ENCODE data around the gene PLXNA4. TPM values are rescaled to one million over a fixed set of nuclear protein-coding genes. Genes with fewer than 3 reads are reported as not detected.

The PLXNA4 gene
- total and polyA plus RNA-seq, 3 donors from 2014 or later, result 3.4 to 5.5 (median 3.8) TPM

- no peak overlapping the region for H3K4me3 ChIP-seq
- intact Hi-C loops (cut with DNase I; ENCODE audit: low total_unique reads), result no loop called here
- WGBS, 2 donors, result 84 to 88% methylated on average over 6 of the region's 6 CpGs
- peaks cover 21% of the 10 kb centered on the region for H3K4me1 ChIP-seq
- no peak for DNase-seq
- no peaks in the 10 kb centered on the region for H3K27me3 ChIP-seq
- no peak overlapping the region for H3K27ac ChIP-seq
- H3K36me3 ChIP-seq (ENCODE audit: low read depth, missing control alignments), result no peaks in the 10 kb centered on the region
- H3K9me3 ChIP-seq, result no peaks in the 10 kb centered on the region
- TF ChIP-seq CTCF (IDR thresholded peaks at IDR 0.05) (no peak), POLR2A (IDR thresholded peaks at IDR 0.05) (no peak)
These were observed 328.2 kb downstream of the PLXNA4 start for GRCh38 chr7:132247995-132248618.

- intact Hi-C loops (cut with DNase I; ENCODE audit: low total_unique reads), result no loop called here
- no peak overlapping the region for H3K4me3 ChIP-seq
- peaks cover 21% of the 10 kb centered on the region for H3K4me1 ChIP-seq
- H3K27me3 ChIP-seq, result no peaks in the 10 kb centered on the region
- no peaks in the 10 kb centered on the region for H3K36me3 ChIP-seq (ENCODE audit: low read depth, missing control alignments)
- no peak for TF ChIP-seq POLR2A (IDR thresholded peaks at IDR 0.05)
- TF ChIP-seq CTCF (IDR thresholded peaks at IDR 0.05), result no peak
- no peaks in the 10 kb centered on the region for H3K9me3 ChIP-seq
- no peak for DNase-seq
- no peak overlapping the region for H3K27ac ChIP-seq
These were observed 329.7 kb downstream of the PLXNA4 start for GRCh38 chr7:132246591-132246990.

GRCh38 chr7:132245539-132245938 is 330.7 kb downstream of the PLXNA4 start:
- intact Hi-C loops (cut with DNase I; ENCODE audit: low total_unique reads), result no loop called here
- WGBS, 2 donors, result 92 to 93% methylated on average over 3 of the region's 3 CpGs

GRCh38 chr7:132244903-132245480 is 331.3 kb downstream of the PLXNA4 start:
- WGBS, 2 donors, result 86 to 89% methylated on average over 5 of the region's 5 CpGs
- Histone ChIP-seq H3K4me3 (no peak overlapping the region), H3K36me3 (ENCODE audit: low read depth, missing control alignments) (no peaks in the 10 kb centered on the region), H3K27ac (no peak overlapping the region), H3K4me1 (peaks cover 15% of the 10 kb centered on the region), H3K9me3 (no peaks in the 10 kb centered on the region), H3K27me3 (no peaks in the 10 kb centered on the region)
- no peak for DNase-seq
- intact Hi-C loops (cut with DNase I; ENCODE audit: low total_unique reads), result no loop called here
- no peak for TF ChIP-seq POLR2A (IDR thresholded peaks at IDR 0.05)
- TF ChIP-seq CTCF (IDR thresholded peaks at IDR 0.05), result no peak

More at GRCh38 chr7:132245539-132245938, 330.7 kb downstream of the PLXNA4 start:
- H3K27ac ChIP-seq, result no peak overlapping the region
- H3K9me3 ChIP-seq, result no peaks in the 10 kb centered on the region
- H3K36me3 ChIP-seq (ENCODE audit: low read depth, missing control alignments), result no peaks in the 10 kb centered on the region
- no peak overlapping the region for H3K4me3 ChIP-seq
- H3K27me3 ChIP-seq, result no peaks in the 10 kb centered on the region
- peaks cover 18% of the 10 kb centered on the region for H3K4me1 ChIP-seq
- TF ChIP-seq CTCF (IDR thresholded peaks at IDR 0.05), result no peak
- no peak for TF ChIP-seq POLR2A (IDR thresholded peaks at IDR 0.05)
- no peak for DNase-seq

GRCh38 chr7:132243463-132243862 is 332.8 kb downstream of the PLXNA4 start:
- Histone ChIP-seq H3K4me1 (peaks cover under 1% of the 10 kb centered on the region), H3K27ac (no peak overlapping the region), H3K4me3 (no peak overlapping the region), H3K27me3 (no peaks in the 10 kb centered on the region), H3K9me3 (no peaks in the 10 kb centered on the region), H3K36me3 (ENCODE audit: low read depth, missing control alignments) (no peaks in the 10 kb centered on the region)
- WGBS, 2 donors, result 96 to 97% methylated on average over 3 of the region's 3 CpGs
- no peak for DNase-seq
- TF ChIP-seq POLR2A (IDR thresholded peaks at IDR 0.05) (no peak), CTCF (IDR thresholded peaks at IDR 0.05) (no peak)
- intact Hi-C loops (cut with DNase I; ENCODE audit: low total_unique reads), result no loop called here
